K562 (cell line): ENCODE data around the gene KIT. TPM values are rescaled to one million over a fixed set of nuclear protein-coding genes. Genes with fewer than 3 reads are reported as not detected.

Experiments
- BCL6 ChIP-seq: fragments of 250-450 bp; sonication (Bioruptor Pico); IDR thresholded peaks from 2 replicates; pipeline ENCODE4 v1.4.0; 2020
- FOSL1 ChIP-seq: fragments of 200-800 bp; sonication (Bioruptor generic); conservative IDR thresholded peaks from 2 replicates; pipeline ENCODE4 v1.6.1; 2016; ENCODE audit warnings: missing genetic modification characterization, missing compliant biosample characterization
- FOXP1 ChIP-seq: sonication (generic); formaldehyde crosslinking; IDR thresholded peaks from 2 replicates; pipeline ENCODE4 v1.8.0; 2022; ENCODE audit warnings: mild to moderate bottlenecking, missing genetic modification reagents
- HDAC6 ChIP-seq: IDR thresholded peaks from 2 replicates; pipeline ENCODE4 v1.6.1; 2012; ENCODE audit warnings: low read depth, mild to moderate bottlenecking, control low read depth, inconsistent platforms, low read length, moderate library complexity
- NCOA2 ChIP-seq, 2 experiments: fragments of 450-650 bp; IDR thresholded peaks; 2 replicates each; pipeline ENCODE4 v1.6.1; 2018; ENCODE audit warnings: mild to moderate bottlenecking in 2 of 2, moderate library complexity in 1 of 2; ENCODE audit not compliant: partially characterized antibody in 2 of 2
- PURB ChIP-seq: sonication (generic); formaldehyde crosslinking; IDR thresholded peaks from 2 replicates; pipeline ENCODE4 v1.9.0; 2021; ENCODE audit warnings: low read depth, mild to moderate bottlenecking, missing genetic modification reagents
- TCF7L2 ChIP-seq: fragments of 150-350 bp; IDR thresholded peaks from 2 replicates; pipeline ENCODE4 v1.6.1; 2016; ENCODE audit warnings: low read depth, mild to moderate bottlenecking, low read length, moderate library complexity
- THRAP3 ChIP-seq: fragments of 450-650 bp; IDR thresholded peaks from 2 replicates; pipeline ENCODE4 v1.6.1; 2016; ENCODE audit warnings: mild to moderate bottlenecking, inconsistent platforms, borderline replicate concordance
- ZNF274 ChIP-seq: IDR thresholded peaks from 2 replicates; pipeline ENCODE4 v1.6.1; 2011; ENCODE audit warnings: low read depth, mild to moderate bottlenecking, low read length, moderate library complexity, borderline replicate concordance
- polyA plus RNA-seq, 8 experiments: library from polyadenylated mRNA; depleted of rRNA in 4 of 8; stranded (reverse) in 5 of 8; unstranded in 3 of 8; fragments of >200 nt; fragmentation: Nextera tagmentation in 2 of 8; fragmentation: Illumina TruSeq in 1 of 8; extraction: Ambion mirVana in 2 of 8; extraction: Trizol in 1 of 8; gene quantifications; 2 replicates each; pipeline versions ENCODE4 v1.2.1 to v1.2.3, GENCODE V29; 2011 to 2014; ENCODE audit warnings: inconsistent platforms in 1 of 8, missing spikeins in 1 of 8
- total RNA-seq, 7 experiments: library from RNA; depleted of rRNA in 6 of 7; stranded (reverse); fragments of >200 nt in 6 of 7; fragmentation: Illumina TruSeq in 2 of 7; extraction: Trizol in 2 of 7; gene quantifications; 2 replicates each; pipeline versions ENCODE4 v1.2.1 to v1.2.3, GENCODE V29; 2011 to 2021; ENCODE audit warnings: low replicate concordance in 1 of 7
- TF ChIP-seq, protein P1 (sequence below): sonication (generic); formaldehyde crosslinking; IDR thresholded peaks from 2 replicates; pipeline ENCODE4 v1.8.1; 2023; ENCODE audit warnings: missing genetic modification reagents, mild to moderate bottlenecking, borderline replicate concordance
- TF ChIP-seq, protein P2 (sequence below): fragments of 450-650 bp; formaldehyde crosslinking; IDR thresholded peaks from 2 replicates; pipeline ENCODE4 v1.4.0; 2020; ENCODE audit warnings: mild to moderate bottlenecking, mixed read lengths
- TF ChIP-seq, protein P3 (sequence below): fragments of 450-650 bp; formaldehyde crosslinking; IDR thresholded peaks from 2 replicates; pipeline ENCODE4 v1.4.0; 2022; ENCODE audit warnings: missing genetic modification characterization
- TF ChIP-seq, protein P4 (sequence below): sonication (generic); formaldehyde crosslinking; IDR thresholded peaks from 2 replicates; pipeline ENCODE4 v1.8.0; 2022; ENCODE audit warnings: missing genetic modification reagents, mild to moderate bottlenecking, moderate library complexity, borderline replicate concordance
- TF ChIP-seq, protein P5 (sequence below): fragments of 250-450 bp; sonication (Bioruptor Pico); IDR thresholded peaks from 2 replicates; pipeline ENCODE4 v1.4.0; 2020; ENCODE audit warnings: mild to moderate bottlenecking, moderate library complexity, borderline replicate concordance

KIT gene
- total and polyA plus RNA-seq, 9 of the 15 experiments (the other 6 are each of a cell fraction or from before 2014, with no cell fraction given), result 0.27 to 5.6 (median 0.57) TPM

DNA sequence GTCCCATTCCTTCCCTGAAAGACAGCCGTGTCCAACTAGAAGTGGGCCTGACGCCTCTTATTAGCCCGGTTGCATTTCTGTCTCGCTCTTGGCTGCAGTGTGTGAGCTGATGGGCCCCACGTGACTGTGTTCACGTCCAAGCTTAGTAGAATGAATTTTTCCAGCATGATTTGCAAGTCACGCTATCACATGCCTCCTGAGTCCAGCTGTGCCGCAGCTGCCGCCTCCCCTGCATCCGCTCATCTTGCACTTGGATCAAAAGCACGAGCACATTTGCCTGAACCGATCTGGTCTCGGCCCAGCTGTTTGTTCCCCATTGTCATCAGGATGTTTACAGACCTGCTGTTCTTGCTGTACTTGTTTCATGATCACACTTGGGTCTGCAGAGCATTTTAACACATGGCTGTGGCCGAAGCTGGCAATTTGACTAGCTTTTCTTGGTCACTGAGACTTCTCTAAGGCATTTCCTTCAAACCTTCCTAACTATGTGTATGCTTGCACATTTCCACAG, 126.5 kb downstream of the KIT start (continued):
- TF ChIP-seq, protein P1, sequence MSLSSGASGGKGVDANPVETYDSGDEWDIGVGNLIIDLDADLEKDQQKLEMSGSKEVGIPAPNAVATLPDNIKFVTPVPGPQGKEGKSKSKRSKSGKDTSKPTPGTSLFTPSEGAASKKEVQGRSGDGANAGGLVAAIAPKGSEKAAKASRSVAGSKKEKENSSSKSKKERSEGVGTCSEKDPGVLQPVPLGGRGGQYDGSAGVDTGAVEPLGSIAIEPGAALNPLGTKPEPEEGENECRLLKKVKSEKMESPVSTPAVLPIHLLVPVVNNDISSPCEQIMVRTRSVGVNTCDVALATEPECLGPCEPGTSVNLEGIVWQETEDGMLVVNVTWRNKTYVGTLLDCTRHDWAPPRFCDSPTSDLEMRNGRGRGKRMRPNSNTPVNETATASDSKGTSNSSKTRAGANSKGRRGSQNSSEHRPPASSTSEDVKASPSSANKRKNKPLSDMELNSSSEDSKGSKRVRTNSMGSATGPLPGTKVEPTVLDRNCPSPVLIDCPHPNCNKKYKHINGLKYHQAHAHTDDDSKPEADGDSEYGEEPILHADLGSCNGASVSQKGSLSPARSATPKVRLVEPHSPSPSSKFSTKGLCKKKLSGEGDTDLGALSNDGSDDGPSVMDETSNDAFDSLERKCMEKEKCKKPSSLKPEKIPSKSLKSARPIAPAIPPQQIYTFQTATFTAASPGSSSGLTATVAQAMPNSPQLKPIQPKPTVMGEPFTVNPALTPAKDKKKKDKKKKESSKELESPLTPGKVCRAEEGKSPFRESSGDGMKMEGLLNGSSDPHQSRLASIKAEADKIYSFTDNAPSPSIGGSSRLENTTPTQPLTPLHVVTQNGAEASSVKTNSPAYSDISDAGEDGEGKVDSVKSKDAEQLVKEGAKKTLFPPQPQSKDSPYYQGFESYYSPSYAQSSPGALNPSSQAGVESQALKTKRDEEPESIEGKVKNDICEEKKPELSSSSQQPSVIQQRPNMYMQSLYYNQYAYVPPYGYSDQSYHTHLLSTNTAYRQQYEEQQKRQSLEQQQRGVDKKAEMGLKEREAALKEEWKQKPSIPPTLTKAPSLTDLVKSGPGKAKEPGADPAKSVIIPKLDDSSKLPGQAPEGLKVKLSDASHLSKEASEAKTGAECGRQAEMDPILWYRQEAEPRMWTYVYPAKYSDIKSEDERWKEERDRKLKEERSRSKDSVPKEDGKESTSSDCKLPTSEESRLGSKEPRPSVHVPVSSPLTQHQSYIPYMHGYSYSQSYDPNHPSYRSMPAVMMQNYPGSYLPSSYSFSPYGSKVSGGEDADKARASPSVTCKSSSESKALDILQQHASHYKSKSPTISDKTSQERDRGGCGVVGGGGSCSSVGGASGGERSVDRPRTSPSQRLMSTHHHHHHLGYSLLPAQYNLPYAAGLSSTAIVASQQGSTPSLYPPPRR (CRISPR knock-in tag), result no peak
- TF ChIP-seq, protein P2, sequence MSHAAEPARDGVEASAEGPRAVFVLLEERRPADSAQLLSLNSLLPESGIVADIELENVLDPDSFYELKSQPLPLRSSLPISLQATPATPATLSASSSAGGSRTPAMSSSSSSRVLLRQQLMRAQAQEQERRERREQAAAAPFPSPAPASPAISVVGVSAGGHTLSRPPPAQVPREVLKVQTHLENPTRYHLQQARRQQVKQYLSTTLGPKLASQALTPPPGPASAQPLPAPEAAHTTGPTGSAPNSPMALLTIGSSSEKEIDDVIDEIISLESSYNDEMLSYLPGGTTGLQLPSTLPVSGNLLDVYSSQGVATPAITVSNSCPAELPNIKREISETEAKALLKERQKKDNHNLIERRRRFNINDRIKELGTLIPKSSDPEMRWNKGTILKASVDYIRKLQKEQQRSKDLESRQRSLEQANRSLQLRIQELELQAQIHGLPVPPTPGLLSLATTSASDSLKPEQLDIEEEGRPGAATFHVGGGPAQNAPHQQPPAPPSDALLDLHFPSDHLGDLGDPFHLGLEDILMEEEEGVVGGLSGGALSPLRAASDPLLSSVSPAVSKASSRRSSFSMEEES (CRISPR knock-in tag), result peak; percentile 81
- no peak for TF ChIP-seq PURB (CRISPR knock-in tag)
- no peak for TF ChIP-seq HDAC6
- TF ChIP-seq BCL6 (CRISPR knock-in tag), result no peak
- TF ChIP-seq ZNF274, result no peak
- TF ChIP-seq, protein P3, sequence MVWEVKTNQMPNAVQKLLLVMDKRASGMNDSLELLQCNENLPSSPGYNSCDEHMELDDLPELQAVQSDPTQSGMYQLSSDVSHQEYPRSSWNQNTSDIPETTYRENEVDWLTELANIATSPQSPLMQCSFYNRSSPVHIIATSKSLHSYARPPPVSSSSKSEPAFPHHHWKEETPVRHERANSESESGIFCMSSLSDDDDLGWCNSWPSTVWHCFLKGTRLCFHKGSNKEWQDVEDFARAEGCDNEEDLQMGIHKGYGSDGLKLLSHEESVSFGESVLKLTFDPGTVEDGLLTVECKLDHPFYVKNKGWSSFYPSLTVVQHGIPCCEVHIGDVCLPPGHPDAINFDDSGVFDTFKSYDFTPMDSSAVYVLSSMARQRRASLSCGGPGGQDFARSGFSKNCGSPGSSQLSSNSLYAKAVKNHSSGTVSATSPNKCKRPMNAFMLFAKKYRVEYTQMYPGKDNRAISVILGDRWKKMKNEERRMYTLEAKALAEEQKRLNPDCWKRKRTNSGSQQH (CRISPR knock-in tag), result no peak
- TF ChIP-seq, protein P4, sequence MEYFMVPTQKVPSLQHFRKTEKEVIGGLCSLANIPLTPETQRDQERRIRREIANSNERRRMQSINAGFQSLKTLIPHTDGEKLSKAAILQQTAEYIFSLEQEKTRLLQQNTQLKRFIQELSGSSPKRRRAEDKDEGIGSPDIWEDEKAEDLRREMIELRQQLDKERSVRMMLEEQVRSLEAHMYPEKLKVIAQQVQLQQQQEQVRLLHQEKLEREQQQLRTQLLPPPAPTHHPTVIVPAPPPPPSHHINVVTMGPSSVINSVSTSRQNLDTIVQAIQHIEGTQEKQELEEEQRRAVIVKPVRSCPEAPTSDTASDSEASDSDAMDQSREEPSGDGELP (CRISPR knock-in tag), result peak; percentile 78; the same call in 1 of the 2 replicates
- no peak for TF ChIP-seq THRAP3
- no peak for TF ChIP-seq FOXP1
- TF ChIP-seq, protein P5, sequence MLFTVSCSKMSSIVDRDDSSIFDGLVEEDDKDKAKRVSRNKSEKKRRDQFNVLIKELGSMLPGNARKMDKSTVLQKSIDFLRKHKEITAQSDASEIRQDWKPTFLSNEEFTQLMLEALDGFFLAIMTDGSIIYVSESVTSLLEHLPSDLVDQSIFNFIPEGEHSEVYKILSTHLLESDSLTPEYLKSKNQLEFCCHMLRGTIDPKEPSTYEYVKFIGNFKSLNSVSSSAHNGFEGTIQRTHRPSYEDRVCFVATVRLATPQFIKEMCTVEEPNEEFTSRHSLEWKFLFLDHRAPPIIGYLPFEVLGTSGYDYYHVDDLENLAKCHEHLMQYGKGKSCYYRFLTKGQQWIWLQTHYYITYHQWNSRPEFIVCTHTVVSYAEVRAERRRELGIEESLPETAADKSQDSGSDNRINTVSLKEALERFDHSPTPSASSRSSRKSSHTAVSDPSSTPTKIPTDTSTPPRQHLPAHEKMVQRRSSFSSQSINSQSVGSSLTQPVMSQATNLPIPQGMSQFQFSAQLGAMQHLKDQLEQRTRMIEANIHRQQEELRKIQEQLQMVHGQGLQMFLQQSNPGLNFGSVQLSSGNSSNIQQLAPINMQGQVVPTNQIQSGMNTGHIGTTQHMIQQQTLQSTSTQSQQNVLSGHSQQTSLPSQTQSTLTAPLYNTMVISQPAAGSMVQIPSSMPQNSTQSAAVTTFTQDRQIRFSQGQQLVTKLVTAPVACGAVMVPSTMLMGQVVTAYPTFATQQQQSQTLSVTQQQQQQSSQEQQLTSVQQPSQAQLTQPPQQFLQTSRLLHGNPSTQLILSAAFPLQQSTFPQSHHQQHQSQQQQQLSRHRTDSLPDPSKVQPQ (CRISPR knock-in tag), result no peak
- TF ChIP-seq FOSL1, result peak; percentile 34
- no peak for TF ChIP-seq NCOA2 (IDR thresholded peaks at IDR 0.05; ENCODE audit: partially characterized antibody in 2 of 2)
- TF ChIP-seq TCF7L2, result no peak
